Metanephros (tissue), 2 donors: ENCODE results near the gene SERTAD3. TPM values are rescaled to one million over a fixed set of nuclear protein-coding genes. Genes with fewer than 3 reads are reported as not detected.

Source experiments
- small RNA-seq: library from RNA; depleted of rRNA; stranded (forward); fragments of <200 nt; gene quantifications from one replicate; pipeline ENCODE3, GENCODE V24; 2014; ENCODE audit warnings: low replicate concordance
- total RNA-seq: library from RNA; depleted of rRNA; stranded (reverse); fragments of >200 nt; gene quantifications from one replicate; pipeline ENCODE4 v1.2.3, GENCODE V29; 2014

The SERTAD3 gene, protein sequence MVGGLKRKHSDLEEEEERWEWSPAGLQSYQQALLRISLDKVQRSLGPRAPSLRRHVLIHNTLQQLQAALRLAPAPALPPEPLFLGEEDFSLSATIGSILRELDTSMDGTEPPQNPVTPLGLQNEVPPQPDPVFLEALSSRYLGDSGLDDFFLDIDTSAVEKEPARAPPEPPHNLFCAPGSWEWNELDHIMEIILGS
- 36.4 TPM for total RNA-seq

GRCh38 chr19:40444000-40444824, at the start of gene SERTAD3:
Gene SERTAD3 (minus strand): TSS chr19:40444335. CDS start chr19:40442080, 2,255 bp downstream.

GRCh38 chr19:40466985-40467734, 23.0 kb upstream of the SERTAD3 start, which contains the start of gene SPTBN4:
Gene SPTBN4 (plus strand): TSS chr19:40467001. CDS start chr19:40472622, 5,621 bp downstream.

DNA sequence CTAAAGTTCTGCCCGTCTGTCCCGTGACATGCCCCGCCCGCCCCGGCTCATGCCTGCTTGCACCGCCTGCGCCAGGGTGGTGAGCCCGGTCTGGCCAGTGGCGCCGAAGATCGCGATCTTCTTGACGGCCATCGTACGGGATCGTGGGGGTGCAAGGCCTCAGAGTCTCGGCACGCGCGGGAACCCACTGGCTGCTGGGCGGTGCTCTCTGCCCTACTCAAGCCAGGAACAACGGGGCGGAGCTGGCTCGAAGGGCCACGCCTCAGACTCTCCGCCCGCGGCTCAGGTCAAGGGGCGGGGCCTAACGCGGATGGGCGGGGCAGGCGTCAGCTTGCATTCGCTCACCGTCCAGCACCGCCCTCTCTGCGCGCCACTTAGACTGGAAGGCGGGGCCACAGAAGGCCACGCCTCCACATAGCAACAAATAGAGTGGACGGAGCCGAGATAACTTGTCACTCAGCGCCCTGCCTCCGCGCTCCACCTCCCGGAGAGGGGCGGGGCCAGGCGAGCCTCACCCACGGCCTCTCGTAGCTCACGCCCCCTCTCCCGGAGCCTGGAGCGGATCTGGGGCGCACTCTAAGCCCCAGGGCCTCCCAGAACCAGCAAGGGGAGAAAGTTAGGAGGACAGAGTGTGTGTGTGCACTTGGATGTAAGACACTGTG, 21.6 kb upstream of the SERTAD3 start, which contains the start of gene BLVRB:
BLVRB (minus strand) TSS at position 189 of the 662 bp plus-strand sequence; CDS start at position 132, 57 bp downstream.

GRCh38 chr19:40425450-40426287, 18.5 kb downstream of the SERTAD3 start, which contains the start of gene SERTAD1:
Gene SERTAD1 (minus strand): TSS chr19:40425992. CDS start chr19:40423546, 2,446 bp downstream.

GRCh38 chr19:40413291-40413845, 30.8 kb downstream of the SERTAD3 start, which contains the start of gene PRX:
Gene PRX (minus strand): TSS chr19:40413378. CDS start chr19:40407932, 5,446 bp downstream.

Small RNA genes lying within 50 kb of the gene (small RNA-seq; reads per million reads assigned to genes)
- gene RF00017: not detected

Other genes with a start within 250 kb of the SERTAD3 start
- gene TTC9B, start 226.0 kb downstream of the SERTAD3 start, total RNA-seq: not detected
- gene CCNP, start 217.6 kb downstream of the SERTAD3 start, total RNA-seq: 2.0 TPM
- 151 TPM for gene AKT2, start 159.0 kb downstream of the SERTAD3 start, total RNA-seq
- gene C19orf47, start 95.9 kb downstream of the SERTAD3 start, total RNA-seq: 17.7 TPM
- gene PLD3, start 95.6 kb downstream of the SERTAD3 start, total RNA-seq: 262 TPM
- gene HIPK4, start 54.2 kb downstream of the SERTAD3 start, total RNA-seq: 0.06 TPM
- 8.5 TPM for gene PRX, start 31.0 kb downstream of the SERTAD3 start, total RNA-seq
- 12.6 TPM for gene SERTAD1, start 18.3 kb downstream of the SERTAD3 start, total RNA-seq
- 121 TPM for gene BLVRB, start 21.4 kb upstream of the SERTAD3 start, total RNA-seq
- 2.9 TPM for gene SPTBN4, start 22.7 kb upstream of the SERTAD3 start, total RNA-seq
- gene SHKBP1, start 132.5 kb upstream of the SERTAD3 start, total RNA-seq: 25.3 TPM
- gene LTBP4, start 157.0 kb upstream of the SERTAD3 start, total RNA-seq: 293 TPM
- gene NUMBL, start 246.3 kb upstream of the SERTAD3 start, total RNA-seq: 22.0 TPM